T-cell (primary cell): Measurements from ENCODE around the gene ZNF845. TPM values are rescaled to one million over a fixed set of nuclear protein-coding genes. Genes with fewer than 3 reads are reported as not detected.

Experiments
- ATAC-seq, 4 experiments: fragments of 200-7000 bp in 3 of 4; fragments of 150-1000 bp in 1 of 4; cut with Tn5 transposase; replicated peaks in 1 of 4; 1 replicate in 3 of 4; 2 replicates in 1 of 4; pipeline ENCODE4 v1.10.0; 2021; ENCODE audit warnings: moderate library complexity in 3 of 4, mild to moderate bottlenecking in 2 of 4, moderate number of reproducible peaks in 1 of 4
- CTCF ChIA-PET, 2 donors: fragments of 300-600 bp; sonication (Branson Sonifier 250); formaldehyde crosslinking; loops; one replicate each; lab custom pipeline; 2022; ENCODE audit warnings: antibody characterized with exemption in 2 of 2; lab: Charles Lee
- POLR2A ChIA-PET, 2 donors: fragments of 300-600 bp; sonication (Branson Sonifier 250); formaldehyde crosslinking; loops; one replicate each; lab custom pipeline; 2022; ENCODE audit warnings: antibody characterized with exemption in 2 of 2; lab: Charles Lee
- DNase-seq, 35 experiments: peaks; one replicate each; pipeline versions ENCODE4 v3.0.0 to v3.0.0-alpha.2; 2013 to 2023
- H3K27ac ChIP-seq: one replicate; pipeline ENCODE4 v1.5.1; 2013; ENCODE audit warnings: low read length
- H3K27me3 ChIP-seq, 2 experiments: replicated peaks in 1 of 2; 1 replicate in 1 of 2; 2 replicates in 1 of 2; pipeline versions ENCODE4 v1.6.1 to v1.7.0; 2013; ENCODE audit warnings: low read length in 1 of 2, mixed read lengths in 1 of 2; ENCODE audit not compliant: control insufficient read depth in 2 of 2, insufficient read depth in 2 of 2; ENCODE audit errors: extremely low read depth in 1 of 2
- H3K36me3 ChIP-seq, 2 donors: 1 replicate in 1 of 2; 2 replicates in 1 of 2; pipeline versions ENCODE4 v1.6.1 to v1.7.0; 2013; ENCODE audit warnings: low read length in 1 of 2; ENCODE audit not compliant: control insufficient read depth in 2 of 2, insufficient read depth in 1 of 2; ENCODE audit errors: extremely low read depth in 1 of 2
- H3K4me1 ChIP-seq, 2 experiments: 1 replicate in 1 of 2; 2 replicates in 1 of 2; pipeline versions ENCODE4 v1.6.1 to v1.7.0; 2013; ENCODE audit warnings: low read length in 2 of 2, mixed read lengths in 1 of 2; ENCODE audit not compliant: insufficient read depth in 2 of 2, control insufficient read depth in 1 of 2; ENCODE audit errors: extremely low read depth in 1 of 2
- H3K4me3 ChIP-seq, 2 donors: 1 replicate in 1 of 2; 2 replicates in 1 of 2; pipeline versions ENCODE4 v1.5.1 to v1.7.0; 2013; ENCODE audit warnings: mild to moderate bottlenecking in 2 of 2, low read length in 1 of 2, moderate library complexity in 1 of 2; ENCODE audit not compliant: control insufficient read depth in 1 of 2; ENCODE audit errors: extremely low read depth in 1 of 2
- H3K9me3 ChIP-seq: 2 replicates; pipeline ENCODE4 v1.7.0; 2013
- H3K27ac Mint-ChIP-seq, 2 donors: one replicate each; pipeline ENCODE4 v1.8.0; 2020 to 2021; ENCODE audit warnings: mild to moderate bottlenecking in 2 of 2, mixed read lengths in 2 of 2
- H3K27me3 Mint-ChIP-seq, 2 donors: one replicate each; pipeline ENCODE4 v1.8.0; 2021 to 2022; ENCODE audit warnings: mixed read lengths in 2 of 2
- H3K36me3 Mint-ChIP-seq: one replicate; pipeline ENCODE4 v1.8.0; 2021; ENCODE audit warnings: mixed read lengths
- H3K4me1 Mint-ChIP-seq, 3 donors: one replicate each; pipeline ENCODE4 v1.8.0; 2020 to 2022; ENCODE audit warnings: mixed read lengths in 3 of 3, mild to moderate bottlenecking in 1 of 3
- H3K4me3 Mint-ChIP-seq, 3 donors: one replicate each; pipeline ENCODE4 v1.8.0; 2020 to 2022; ENCODE audit warnings: mild to moderate bottlenecking in 3 of 3, mixed read lengths in 3 of 3, moderate library complexity in 3 of 3
- H3K9me3 Mint-ChIP-seq, 3 donors: one replicate each; pipeline ENCODE4 v1.8.0; 2020 to 2022; ENCODE audit warnings: mixed read lengths in 3 of 3
- WGBS: methylation state at CpG from one replicate; pipeline ENCODE4 v1.1.5; 2013; ENCODE audit warnings: missing lambda C conversion rate; ENCODE audit not compliant: insufficient coverage; 5-methylcytosine and 5-hydroxymethylcytosine counted together
- total RNA-seq, 35 experiments: library from RNA in 6 of 35; stranded (reverse) in 6 of 35; fragments of 120-200 nt in 1 of 35; gene quantifications; one replicate each; pipeline versions ENCODE4 v1.2.1 to v1.2.4 and lab custom pipeline; 2013 to 2026

Gene ZNF845
- total RNA-seq, 5 donors from 2014 or later (not counting 1 experiment from before 2014, with no cell fraction given) = 7.4 to 14.7 (median 14.4) TPM

DNA sequence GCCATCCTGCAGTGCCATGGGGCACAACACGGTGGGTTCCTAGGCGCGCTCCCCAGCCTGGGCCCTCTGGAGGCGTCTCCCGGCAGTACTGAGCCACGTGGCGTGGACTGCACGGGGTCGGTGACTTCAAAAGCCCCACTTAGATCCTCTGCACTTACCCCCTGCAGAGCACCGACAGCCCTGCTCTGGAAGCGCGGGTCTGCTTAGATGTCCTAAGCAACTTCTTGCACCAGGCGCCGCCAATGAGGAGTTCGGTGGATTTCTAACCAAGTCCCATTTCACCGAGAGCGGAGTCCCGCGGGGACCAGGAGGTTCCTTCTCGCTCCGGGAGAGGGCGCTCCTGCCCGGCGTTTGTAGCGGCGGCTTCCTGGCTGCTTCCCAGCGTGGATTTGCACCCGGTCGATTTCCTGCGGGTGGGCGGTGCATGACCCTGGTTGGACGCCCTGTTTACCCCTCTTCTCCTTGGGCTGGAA, 25.2 kb upstream of the ZNF845 start:
- peak overlapping the region in 1 of 2 donors; percentile 27 for H3K4me3 ChIP-seq
- WGBS = 12% methylated on average over 32 of the region's 32 CpGs
- H3K27me3 ChIP-seq = peaks cover 0 to 32% of the 10 kb centered on the region in 2 experiments
- peaks cover 3% of the 10 kb centered on the region for H3K9me3 ChIP-seq
- ChIA-PET CTCF (no interaction called here), POLR2A (no interaction called here)
- no peak for ATAC-seq
- no peak overlapping the region for H3K27ac ChIP-seq
- Mint-ChIP-seq H3K27ac (no peak overlapping the region), H3K4me3 (no peak overlapping the region), H3K4me1 (peaks cover 0 to 2% (median 0%) of the 10 kb centered on the region in 3 donors), H3K36me3 (peaks cover 8% of the 10 kb centered on the region), H3K27me3 (peaks cover 25 to 35% of the 10 kb centered on the region in 2 donors), H3K9me3 (peaks cover 18 to 48% (median 21%) of the 10 kb centered on the region in 3 donors)
- H3K36me3 ChIP-seq = no peaks in the 10 kb centered on the region
- peaks cover 0 to 6% of the 10 kb centered on the region in 2 experiments for H3K4me1 ChIP-seq
- peak in 5 of 35 experiments; percentile 1 to 12 (median 4) for DNase-seq

DNA sequence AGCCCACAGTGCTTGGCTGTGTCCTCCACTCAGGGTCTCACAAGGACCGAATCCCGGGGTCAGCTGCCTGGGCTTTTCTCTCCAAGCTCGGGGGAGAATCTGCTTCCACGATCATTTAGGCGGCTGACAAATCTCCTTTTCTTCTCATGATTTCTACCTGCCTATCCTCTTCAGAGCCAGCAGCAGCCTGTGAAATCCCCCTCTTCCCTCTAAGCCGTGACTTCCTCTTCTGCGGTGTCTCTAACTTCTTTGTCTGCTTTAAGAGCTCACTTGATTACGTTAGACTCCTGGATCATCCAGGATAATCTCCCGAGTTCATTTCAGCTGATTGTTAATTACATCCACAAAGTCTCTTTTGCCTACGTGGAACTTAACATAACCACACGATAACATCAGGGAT, 22.5 kb upstream of the ZNF845 start:
- peaks cover 21 to 54% (median 23%) of the 10 kb centered on the region in 3 donors for H3K9me3 Mint-ChIP-seq
- ATAC-seq = no peak
- POLR2A ChIA-PET = no interaction called here

DNA sequence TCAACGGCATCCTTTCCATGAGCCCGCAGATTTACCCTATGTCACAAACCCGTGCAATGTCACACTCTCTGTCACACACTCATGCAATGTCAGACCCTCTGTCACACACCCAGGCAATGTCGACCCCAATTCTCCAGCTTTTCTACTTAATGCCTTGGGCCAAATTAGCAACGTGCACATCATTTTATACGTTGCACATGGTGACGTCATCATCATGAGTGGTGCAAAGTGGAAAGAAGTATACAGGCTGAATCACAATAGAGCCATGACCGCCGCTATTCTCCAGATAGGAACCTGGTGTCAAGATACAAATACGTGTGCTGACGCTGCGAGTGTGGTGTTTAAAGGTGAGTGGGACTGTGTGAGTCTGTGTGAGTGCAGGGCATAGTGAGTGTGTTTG, 21.7 kb upstream of the ZNF845 start:
- peaks cover 15 to 53% (median 19%) of the 10 kb centered on the region in 3 donors for H3K9me3 Mint-ChIP-seq
- no peaks in the 10 kb centered on the region for H3K36me3 Mint-ChIP-seq
- 84% methylated on average over 11 of the region's 12 CpGs for WGBS
- H3K4me3 ChIP-seq = no peak overlapping the region
- POLR2A ChIA-PET = no interaction called here
- H3K27me3 ChIP-seq = peaks cover 0 to 21% of the 10 kb centered on the region in 2 experiments
- no peak overlapping the region for H3K27ac Mint-ChIP-seq
- no peak for ATAC-seq
- no peak overlapping the region for H3K27ac ChIP-seq
- H3K4me1 Mint-ChIP-seq = peaks cover 0 to 2% (median 0%) of the 10 kb centered on the region in 3 donors
- H3K36me3 ChIP-seq = no peaks in the 10 kb centered on the region
- peaks cover 3% of the 10 kb centered on the region for H3K9me3 ChIP-seq
- CTCF ChIA-PET = interaction anchor here in 1 of 2 donors (1.1 kb wide), 1 partner anchor 10 kb away, joined by 3 read pairs; no protein-coding TSS in a partner anchor
- H3K4me1 ChIP-seq = peaks cover 0 to 6% of the 10 kb centered on the region in 2 experiments
- H3K27me3 Mint-ChIP-seq = peaks cover 32% of the 10 kb centered on the region in 2 donors
- H3K4me3 Mint-ChIP-seq = no peak overlapping the region
- DNase-seq = no peak

More for the DNA sequence above, 22.5 kb upstream of the ZNF845 start:
- no peak overlapping the region for H3K27ac Mint-ChIP-seq
- H3K4me3 Mint-ChIP-seq = no peak overlapping the region
- Histone ChIP-seq H3K4me3 (no peak overlapping the region), H3K36me3 (no peaks in the 10 kb centered on the region), H3K9me3 (peaks cover 3% of the 10 kb centered on the region), H3K4me1 (peaks cover 0 to 6% of the 10 kb centered on the region in 2 experiments), H3K27ac (no peak overlapping the region), H3K27me3 (peaks cover 0 to 29% of the 10 kb centered on the region in 2 experiments)
- peaks cover 34 to 35% of the 10 kb centered on the region in 2 donors for H3K27me3 Mint-ChIP-seq
- CTCF ChIA-PET = interaction anchor here in 1 of 2 donors (1.1 kb wide), 1 partner anchor 11 kb away, joined by 3 read pairs; no protein-coding TSS in a partner anchor
- H3K36me3 Mint-ChIP-seq = peaks cover 8% of the 10 kb centered on the region
- WGBS = 35% methylated on average over 8 of the region's 11 CpGs
- peaks cover 0 to 2% (median 0%) of the 10 kb centered on the region in 3 donors for H3K4me1 Mint-ChIP-seq
- DNase-seq = no peak

DNA sequence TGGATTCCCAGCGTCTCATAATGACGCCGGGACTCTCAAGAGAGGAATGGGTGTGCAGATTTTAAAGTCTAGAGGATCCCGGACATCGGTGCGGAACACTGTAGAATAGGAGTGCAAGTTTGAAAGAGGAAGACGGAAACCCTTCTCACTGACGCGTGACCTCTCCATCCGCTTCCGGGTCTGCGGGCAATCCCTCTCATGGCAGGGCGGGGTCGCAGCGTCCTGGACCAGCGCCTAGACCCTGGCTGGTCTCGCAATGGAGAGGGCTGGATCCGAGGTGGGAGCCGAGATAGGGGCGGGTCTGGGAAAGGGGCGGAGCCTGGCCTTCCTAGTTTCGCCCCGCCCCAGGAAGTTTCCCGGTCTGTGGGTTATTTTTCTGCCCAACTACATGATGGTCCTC, 4.6 kb upstream of the ZNF845 start:
- H3K27me3 Mint-ChIP-seq = peaks cover 26 to 31% of the 10 kb centered on the region in 2 donors
- POLR2A ChIA-PET = no interaction called here
- peaks cover 0 to 12% of the 10 kb centered on the region in 2 experiments for H3K4me1 ChIP-seq
- CTCF ChIA-PET = no interaction called here
- peaks cover 10 to 35% (median 28%) of the 10 kb centered on the region in 3 donors for H3K9me3 Mint-ChIP-seq
- H3K36me3 ChIP-seq = no peaks in the 10 kb centered on the region
- peak overlapping the region; percentile 5 to 17 for H3K4me3 ChIP-seq
- no peak overlapping the region for H3K27ac Mint-ChIP-seq
- H3K4me3 Mint-ChIP-seq = peak overlapping the region; percentile 61 to 69 (median 66)
- H3K9me3 ChIP-seq = no peaks in the 10 kb centered on the region
- WGBS = 39% methylated on average over 15 of the region's 24 CpGs
- peaks cover 14% of the 10 kb centered on the region for H3K36me3 Mint-ChIP-seq
- no peak overlapping the region for H3K27ac ChIP-seq
- peak in 6 of 35 experiments; percentile 3 to 22 (median 7) for DNase-seq
- ATAC-seq = no peak
- H3K27me3 ChIP-seq = peaks cover 0 to 22% of the 10 kb centered on the region in 2 experiments
- H3K4me1 Mint-ChIP-seq = peaks cover 6 to 21% (median 10%) of the 10 kb centered on the region in 3 donors

DNA sequence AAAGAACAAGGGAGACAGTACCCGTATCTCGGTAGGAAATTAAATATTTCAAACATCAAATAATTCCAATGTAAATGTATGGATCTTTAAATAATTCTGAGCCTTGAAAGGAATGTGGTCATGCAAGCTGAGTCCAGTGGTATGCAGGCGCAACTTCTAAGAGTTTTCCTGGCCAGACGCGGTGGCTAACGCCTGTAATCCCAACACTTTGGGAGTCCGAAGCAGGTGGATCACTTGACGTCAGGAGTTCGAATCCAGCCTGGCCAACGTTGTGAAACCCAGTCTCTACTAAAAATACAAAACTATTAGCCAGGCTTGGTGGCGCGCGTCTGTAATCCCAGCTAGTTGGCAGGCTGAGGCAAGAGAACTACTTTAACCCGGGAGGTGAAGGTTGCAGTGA, 1.1 kb upstream of the ZNF845 start:
- peaks cover 0 to 31% of the 10 kb centered on the region in 2 experiments for H3K4me1 ChIP-seq
- ChIA-PET CTCF (no interaction called here), POLR2A (no interaction called here)
- no peak overlapping the region for H3K27ac Mint-ChIP-seq
- ATAC-seq (no peak), DNase-seq (no peak)
- peaks cover 3 to 23% (median 14%) of the 10 kb centered on the region in 3 donors for H3K9me3 Mint-ChIP-seq
- peaks cover 16% of the 10 kb centered on the region in 2 donors for H3K27me3 Mint-ChIP-seq
- peaks cover 25 to 43% (median 26%) of the 10 kb centered on the region in 3 donors for H3K4me1 Mint-ChIP-seq
- peaks cover under 1 to 3% of the 10 kb centered on the region in 2 donors for H3K36me3 ChIP-seq
- H3K9me3 ChIP-seq = no peaks in the 10 kb centered on the region
- no peak overlapping the region for H3K27ac ChIP-seq
- H3K27me3 ChIP-seq = peaks cover 0 to 15% of the 10 kb centered on the region in 2 experiments
- peaks cover 27% of the 10 kb centered on the region for H3K36me3 Mint-ChIP-seq
- 94% methylated on average over 7 of the region's 14 CpGs for WGBS
- H3K4me3 ChIP-seq = peak overlapping the region in 1 of 2 donors; percentile 98
- peak overlapping the region; percentile 90 to 94 (median 94) for H3K4me3 Mint-ChIP-seq

DNA sequence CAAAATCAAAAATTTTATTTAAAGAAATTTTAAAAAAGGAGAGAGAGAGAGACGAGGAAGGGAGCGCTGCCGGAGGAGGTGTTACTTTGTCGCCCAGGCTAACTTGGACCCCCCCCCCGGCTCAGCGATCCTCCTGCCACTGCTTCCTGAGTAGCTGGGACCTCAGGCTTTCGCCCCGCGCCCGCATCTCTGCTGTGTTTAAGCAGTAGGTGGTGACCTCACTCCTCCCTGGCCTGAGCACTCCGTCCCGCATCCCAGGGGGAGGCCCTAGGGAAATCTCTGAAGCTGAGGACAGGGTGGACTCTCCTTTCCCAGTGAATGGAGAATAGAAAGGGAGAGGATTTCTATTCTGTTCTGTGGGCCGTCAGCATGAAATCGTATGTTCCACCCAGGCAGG, 485 bp upstream of the ZNF845 start:
- 0% methylated on average over 5 of the region's 14 CpGs for WGBS
- CTCF ChIA-PET = no interaction called here

More for the DNA sequence above, 485 bp upstream of the ZNF845 start:
- peaks cover 11 to 12% of the 10 kb centered on the region in 2 donors for H3K27me3 Mint-ChIP-seq
- peak; percentile 25 to 42 (median 38) for ATAC-seq
- peak overlapping the region; percentile 44 for H3K27ac ChIP-seq
- POLR2A ChIA-PET = no interaction called here
- peaks cover 25 to 43% (median 26%) of the 10 kb centered on the region in 3 donors for H3K4me1 Mint-ChIP-seq
- H3K9me3 ChIP-seq = no peaks in the 10 kb centered on the region
- peak overlapping the region; percentile 90 to 94 (median 94) for H3K4me3 Mint-ChIP-seq
- peaks cover 33% of the 10 kb centered on the region for H3K36me3 Mint-ChIP-seq
- H3K36me3 ChIP-seq = peaks cover 4 to 7% of the 10 kb centered on the region in 2 donors
- peak in 26 of 35 experiments; percentile 3 to 52 (median 22) for DNase-seq
- peaks cover 0 to 12% of the 10 kb centered on the region in 2 experiments for H3K27me3 ChIP-seq
- H3K4me1 ChIP-seq = peaks cover 0 to 31% of the 10 kb centered on the region in 2 experiments
- peaks cover 3 to 23% (median 10%) of the 10 kb centered on the region in 3 donors for H3K9me3 Mint-ChIP-seq
- H3K27ac Mint-ChIP-seq = peak overlapping the region; percentile 88 to 95
- peak overlapping the region; percentile 92 to 98 for H3K4me3 ChIP-seq
